Putamen (tissue), 1 donor: ENCODE measurements around the gene HOMER2.

ENCODE experiments used
- DNase-seq: peaks from one replicate; pipeline ENCODE4 v3.0.0-alpha.2; 2016; ENCODE audit warnings: low spot score

HOMER2 gene

DNA sequence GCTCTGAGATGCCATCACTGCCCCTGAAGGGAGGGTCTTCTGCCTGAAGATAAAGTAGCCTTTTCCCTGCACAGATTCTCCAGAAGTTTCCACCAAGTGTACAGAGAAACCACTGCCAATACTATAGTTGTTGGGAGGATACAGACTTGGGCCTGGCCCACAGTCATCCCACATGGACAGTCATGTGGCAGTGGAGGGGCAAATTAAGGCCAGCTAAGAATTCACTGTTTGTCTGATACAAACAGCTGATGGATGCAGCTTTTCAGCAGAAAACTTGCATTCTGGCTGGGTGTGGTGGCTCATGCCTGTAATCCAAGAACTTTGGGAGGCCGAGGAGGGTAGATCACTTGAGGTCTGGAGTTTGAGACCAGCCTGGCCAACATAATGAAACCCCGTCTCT is 22.1 kb downstream of the HOMER2 start:
- no peak for DNase-seq

DNA sequence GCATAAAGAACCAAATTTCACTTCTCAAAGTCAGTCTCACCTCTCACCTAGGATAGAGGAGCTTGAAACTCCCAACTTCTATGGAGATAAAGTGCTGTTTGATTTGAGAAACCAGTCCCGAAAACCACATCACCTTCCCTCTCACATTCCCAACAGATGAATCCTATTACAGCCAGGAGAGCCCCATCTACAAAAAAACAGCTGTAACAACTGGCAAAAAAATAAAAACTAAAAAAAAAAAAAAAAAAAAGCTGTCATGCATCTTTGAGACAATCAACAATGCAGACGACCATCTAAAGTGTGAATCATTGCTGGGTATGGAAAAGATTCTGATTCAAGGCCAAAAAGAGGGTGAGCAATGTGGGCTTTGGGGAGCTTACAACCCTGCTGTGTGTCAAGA is 23.8 kb downstream of the HOMER2 start:
- DNase-seq = no peak

DNA sequence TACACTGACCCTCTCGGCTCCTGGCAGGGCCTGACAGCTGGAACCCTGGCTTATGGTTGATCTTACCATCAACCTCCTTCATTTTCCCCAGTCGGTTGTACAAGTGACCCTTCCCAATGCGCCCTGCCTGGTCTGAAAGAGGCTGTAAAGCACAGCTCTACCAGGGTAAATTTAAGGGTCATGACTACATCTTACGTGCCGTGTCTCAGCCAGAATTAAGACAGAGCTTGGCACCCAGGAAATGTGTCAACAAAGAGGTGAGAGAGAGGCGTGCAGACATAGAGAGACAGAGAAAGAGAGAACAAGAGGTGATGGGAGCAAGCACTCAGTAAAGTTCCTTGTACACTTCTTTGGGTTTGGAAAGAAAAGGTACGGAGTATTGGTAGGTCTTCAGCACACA is 28.8 kb downstream of the HOMER2 start:
- no peak for DNase-seq

DNA sequence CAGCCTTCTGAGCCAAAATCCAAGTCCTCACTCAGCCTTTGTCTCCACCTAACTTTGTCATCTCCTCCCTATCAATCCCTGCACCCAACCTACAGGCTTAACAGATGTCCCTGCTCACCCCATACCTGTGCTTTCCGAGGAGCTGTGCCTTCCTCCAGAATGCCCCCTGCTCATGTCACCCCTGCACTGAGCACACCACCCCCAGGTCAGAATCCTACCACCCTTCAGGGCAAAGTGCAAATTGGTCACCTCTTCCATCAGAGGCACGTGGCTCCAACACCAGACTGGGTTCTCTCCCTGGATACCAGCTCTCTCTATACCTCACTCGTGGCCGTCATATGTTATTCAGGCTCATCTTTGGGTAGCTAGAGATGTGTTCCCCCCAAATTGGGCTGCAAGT is 29.8 kb downstream of the HOMER2 start:
- DNase-seq = no peak

DNA sequence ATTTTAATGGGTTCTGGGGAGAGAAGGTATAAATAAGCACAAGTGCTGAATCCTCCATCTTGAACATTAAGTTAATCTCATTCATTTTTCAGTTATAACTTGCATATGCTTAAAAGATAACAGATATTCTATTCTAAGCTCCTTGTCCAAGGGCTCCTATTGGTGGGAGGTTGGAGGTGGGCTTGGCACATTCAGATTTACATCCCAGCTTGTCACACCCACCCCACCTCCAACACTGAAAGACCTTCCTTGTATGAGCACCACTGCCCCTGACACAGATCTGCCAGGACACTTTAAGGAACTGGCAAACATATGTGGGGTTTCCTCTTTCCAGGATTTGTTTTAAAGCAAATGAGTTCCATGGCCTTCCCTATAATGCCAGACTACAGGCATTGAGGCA is 30.6 kb downstream of the HOMER2 start:
- DNase-seq = no peak

DNA sequence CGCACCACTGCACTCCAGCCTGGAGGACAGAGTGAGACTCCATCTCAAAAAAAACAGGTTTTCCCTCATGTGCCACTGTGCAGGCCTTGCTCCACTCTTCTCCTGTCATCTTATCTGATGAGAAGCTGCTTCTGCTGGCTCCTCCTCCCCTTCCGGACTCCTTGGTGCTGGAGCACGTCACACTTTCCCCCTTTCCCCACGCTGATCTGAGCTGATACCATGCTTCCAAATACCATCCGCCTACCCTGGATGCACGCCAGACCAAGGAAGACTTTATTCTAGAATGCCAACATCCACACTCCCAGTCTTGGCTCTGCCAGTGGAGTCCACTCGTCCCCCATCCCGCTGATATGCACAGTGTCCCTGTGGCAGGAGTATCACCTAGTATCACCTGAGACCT is 31.3 kb downstream of the HOMER2 start:
- no peak for DNase-seq

DNA sequence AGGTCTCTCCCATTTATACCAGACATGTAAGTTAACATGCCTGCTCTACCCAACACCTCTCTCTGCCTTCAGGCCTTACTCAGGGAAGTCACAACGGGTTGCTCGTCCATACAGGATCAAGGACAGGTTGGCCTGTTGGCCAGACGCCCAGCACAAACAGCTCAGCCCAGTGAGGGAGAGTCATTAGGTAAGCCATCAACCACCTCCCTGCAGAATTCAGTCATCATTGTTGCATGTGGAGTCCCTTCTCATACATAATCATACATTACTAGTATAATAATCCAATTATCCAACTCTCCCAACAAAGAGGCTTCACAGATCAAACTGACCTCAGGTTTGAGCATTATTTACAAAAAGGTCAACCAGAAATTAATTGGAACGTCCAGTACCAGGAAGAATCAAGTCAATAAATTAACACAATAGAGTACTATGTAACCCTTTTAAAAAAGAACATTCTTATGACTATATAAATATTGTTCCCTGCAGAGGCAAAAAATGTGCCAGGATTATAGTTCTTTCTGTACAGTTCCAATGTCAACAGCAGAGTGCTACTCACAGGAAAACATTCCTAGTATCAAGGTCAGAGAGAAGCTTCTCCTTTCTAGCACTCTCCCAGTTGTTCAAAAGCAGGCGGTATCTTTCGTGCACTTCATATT is 33.2 kb downstream of the HOMER2 start:
- no peak for DNase-seq

DNA sequence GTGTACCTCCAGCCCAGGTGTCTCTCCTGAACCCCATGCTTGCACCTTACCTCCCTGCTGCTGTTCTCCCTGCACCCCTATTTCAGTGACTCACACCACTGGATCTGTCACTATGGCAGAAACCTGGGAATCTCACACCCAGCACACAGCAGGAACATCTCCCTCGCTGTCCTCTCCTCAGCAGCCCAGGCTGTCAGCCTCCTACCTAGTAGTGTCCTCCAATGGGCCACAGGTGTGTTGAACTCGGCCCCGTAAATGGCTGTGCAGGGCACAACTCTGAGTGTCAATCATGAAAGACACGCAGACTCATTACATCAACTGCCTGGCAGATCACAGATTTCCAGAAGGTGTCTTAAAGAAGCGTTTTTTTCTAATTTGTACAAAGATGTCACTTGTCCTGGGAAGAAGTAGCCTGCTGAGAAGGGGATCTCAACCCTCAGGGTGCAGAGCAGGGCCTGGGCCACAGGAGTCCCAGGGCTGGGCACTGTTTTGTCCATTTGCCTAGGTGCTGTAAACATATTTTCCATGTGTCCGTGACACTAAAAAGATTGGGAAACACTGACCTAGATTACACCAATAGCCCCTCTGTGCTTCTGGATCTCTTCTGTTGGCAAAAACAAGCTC is 33.8 kb downstream of the HOMER2 start:
- DNase-seq = no peak

DNA sequence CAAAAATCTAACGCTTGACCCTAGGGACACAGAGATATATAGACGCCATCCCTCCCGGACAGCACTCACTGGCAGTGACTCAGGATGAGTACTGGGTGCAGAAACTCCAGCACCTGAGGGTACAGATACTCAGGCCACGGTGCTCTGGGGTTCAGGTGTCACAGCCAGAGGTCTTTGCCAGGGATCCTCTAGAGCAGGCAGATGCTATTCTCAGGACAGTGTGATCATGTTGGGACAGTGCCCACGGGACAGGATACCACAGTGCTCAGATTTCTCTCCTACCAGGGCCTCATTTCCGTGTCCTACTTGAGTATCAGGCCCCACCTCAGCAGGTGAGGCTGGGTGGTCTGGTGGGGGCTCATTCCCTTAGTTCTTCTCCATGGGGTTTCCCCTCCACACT is 34.4 kb downstream of the HOMER2 start:
- DNase-seq = no peak

DNA sequence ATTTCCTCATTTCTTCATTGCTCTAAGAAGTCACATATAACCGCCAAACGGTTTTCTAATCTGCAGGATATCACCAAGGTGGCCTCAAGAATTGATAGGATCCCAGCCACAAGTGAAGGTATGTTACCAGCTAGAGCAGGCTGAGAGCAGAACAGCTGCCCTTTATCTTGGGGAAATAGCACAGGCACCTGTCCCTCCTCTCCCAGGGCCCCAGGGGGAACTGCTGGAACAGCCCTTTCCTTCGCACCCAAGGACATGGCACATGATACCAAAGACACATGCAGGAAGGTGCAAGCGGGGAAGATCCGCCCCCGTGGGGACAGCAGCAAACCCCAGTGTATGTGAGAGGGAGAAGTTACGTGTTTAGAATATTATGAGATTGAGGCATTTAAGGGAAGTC is 35.3 kb downstream of the HOMER2 start:
- DNase-seq = no peak

DNA sequence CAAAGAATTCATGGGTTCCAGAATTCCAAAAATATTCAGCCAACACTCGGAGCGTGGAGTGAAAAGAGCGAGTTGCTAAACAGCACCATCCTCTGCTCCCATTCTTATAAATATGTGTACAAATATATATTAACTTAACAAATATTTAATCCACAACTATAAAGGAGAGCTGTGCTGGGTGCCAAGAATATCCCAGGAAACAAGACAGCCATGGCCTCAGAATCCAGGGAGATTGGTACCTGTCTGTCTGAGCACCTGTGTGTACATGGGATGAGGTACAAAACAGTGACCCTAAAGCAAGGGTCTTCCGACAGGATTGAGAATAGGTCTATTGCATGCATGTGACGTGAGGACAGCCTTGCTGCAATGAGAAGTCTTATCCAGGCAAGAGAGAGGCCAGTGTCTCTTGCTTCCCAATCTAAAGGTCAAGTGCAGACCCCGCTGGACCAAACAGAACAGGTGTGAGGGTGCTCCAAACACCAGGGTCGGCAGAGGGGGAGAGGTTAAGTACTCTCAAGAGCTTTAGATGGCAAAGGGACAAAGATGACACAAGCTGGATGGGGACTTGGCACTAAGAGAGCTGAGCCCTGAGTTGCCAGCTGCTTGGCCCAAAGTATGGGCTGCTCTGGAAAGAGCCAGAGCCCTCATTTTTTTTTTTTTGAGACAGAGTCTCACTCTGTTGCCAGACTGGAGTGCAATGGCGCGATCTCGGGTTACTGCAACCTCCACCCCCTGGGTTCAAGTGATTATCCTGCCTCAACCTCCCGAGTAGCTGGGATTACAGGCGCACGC is 36.2 kb downstream of the HOMER2 start:
- no peak for DNase-seq

DNA sequence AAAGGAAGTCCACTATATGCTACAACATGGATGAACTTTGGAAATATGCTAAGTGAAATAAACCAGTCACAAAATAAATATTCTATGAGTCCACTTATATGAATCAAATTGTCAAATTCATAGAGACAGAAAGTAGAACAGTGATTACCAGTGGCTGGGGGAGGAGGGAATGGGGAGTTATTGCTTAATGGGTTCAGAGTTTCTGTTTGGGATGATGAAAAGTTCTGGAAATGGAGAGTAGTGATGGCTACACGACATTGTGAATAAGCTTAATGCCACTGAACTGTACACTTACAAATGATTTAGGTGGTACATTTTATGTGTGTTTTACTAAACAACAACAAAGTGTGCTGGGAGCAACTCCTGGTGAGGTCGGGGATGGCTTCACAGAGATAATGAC is 38.1 kb downstream of the HOMER2 start:
- no peak for DNase-seq

DNA sequence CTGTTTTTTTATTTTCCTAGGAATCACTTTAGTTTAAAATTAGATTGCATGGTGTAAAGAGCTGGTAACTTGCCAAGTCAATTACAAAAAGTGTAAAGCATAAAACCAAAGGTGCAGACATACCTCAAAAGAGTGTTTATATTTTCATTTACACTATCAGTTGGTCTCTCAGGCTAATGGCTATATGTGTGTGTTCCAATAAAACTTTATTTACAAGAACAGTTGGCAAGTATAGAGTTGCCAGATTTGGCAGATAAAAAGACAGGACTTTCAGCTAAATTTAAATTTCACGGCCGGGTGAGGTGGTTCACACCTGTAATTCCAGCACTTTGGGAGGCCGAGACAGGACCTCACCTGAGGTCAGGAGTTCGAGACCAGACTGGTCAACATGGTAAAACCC is 41.1 kb downstream of the HOMER2 start:
- no peak for DNase-seq

DNA sequence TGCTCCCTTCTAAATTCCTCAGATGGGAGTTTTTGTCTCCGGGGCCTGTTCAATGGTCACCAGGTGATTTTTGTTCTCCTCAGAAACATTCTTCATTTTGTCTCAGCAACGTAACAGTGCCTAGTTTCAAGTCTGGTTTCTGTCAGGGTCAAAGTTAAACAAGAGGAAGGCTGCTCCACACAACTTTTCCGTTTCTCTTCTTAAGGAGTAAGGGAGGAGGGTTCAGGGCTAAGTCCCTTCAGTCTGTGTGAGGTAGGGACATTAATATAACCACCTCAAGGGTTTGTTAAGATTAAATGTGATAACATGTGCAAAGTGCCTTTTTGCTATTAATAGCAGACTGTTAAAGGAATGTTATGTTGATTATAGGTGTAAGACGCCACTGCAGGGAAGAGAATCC is 41.8 kb downstream of the HOMER2 start:
- DNase-seq = no peak

DNA sequence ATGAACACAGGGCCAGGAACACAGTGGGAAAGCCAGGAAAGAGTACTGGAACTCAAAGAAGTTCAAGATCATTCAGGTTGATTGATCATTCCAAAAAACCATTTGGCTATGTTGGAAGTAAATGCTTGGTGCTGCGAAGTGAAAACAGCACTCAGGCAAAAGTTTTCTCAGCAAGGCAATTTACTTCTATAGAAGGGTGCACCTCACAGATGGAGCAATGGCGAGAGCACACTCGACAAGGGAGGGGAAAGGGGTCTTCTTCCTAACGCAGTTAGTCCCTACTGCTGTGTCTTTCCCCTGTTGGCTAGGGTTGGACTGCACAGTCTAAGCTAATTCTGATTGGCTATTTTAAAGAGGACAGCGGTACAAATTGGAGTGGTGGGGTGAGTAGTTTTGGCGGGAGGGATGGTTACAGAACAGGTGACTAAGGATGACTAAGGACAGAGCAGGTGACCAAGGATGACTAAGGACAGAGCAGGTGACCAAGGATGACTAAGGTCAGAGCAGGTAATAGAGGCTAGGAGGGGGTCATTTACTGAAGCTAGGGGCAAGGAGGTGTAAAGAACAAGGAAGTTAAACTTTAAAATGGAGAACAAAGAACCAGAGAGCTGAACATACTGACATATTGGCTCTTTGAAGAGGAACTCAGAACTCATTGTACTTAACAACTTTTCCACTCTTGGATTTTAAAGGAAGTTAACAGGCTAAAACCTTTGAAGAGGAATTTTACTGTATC is 43.3 kb downstream of the HOMER2 start:
- DNase-seq = no peak

DNA sequence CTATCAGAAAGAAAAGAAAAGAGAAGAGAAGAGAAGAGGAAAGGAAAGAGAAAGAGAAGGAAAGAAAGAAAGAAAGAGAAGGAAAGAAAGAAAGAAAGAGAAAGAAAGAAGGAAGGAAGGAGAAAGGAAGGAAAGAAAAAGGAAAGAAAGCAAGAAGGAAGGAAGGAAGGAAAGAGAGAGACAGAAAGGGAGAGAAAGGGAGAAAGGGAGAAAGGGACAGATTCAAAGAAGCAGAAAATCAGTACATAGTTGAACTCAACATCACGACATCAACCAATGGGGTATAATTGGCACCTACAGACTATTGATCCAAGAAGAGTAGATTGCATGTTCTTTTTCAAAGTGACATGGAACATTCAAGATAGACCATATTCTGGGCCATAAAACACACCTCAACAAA is 45.2 kb downstream of the HOMER2 start:
- no peak for DNase-seq

DNA sequence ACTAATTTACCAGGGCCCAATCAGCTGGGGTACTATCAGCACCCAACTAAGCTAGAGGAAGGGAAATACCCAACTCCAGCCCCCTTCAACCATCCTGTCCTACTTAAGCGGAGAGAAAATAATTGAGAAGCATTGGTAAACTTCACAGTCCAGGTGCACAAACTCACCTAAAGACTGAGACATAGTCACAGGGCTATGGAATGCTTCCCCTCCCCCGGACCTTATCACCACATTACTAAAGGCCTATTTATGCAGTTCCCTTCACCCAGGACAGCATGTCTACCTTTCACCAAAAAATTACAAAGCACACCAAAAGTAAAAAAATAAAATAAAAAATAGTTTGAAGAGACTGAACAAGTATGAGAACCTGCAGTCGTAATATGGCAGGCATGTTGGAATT is 47.9 kb downstream of the HOMER2 start:
- DNase-seq = no peak

DNA sequence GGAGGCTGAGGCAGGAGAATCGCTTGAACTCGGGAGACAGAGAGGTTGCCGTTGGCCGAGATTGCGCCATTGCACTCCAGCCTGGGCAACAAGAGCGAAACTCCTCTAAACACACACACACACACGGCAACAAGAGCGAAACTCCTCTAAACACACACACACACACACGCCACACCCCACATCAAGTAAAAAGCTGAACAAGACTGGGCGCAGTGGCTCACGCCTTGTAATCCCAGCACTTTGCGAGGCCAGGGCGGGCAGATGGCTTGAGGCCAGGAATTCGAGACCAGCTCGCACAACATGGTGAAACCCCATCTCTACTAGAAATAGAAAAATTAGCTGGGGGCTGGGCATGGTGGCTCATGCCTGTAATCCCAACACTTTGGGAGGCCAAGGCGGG is 49.0 kb downstream of the HOMER2 start:
- no peak for DNase-seq

DNA sequence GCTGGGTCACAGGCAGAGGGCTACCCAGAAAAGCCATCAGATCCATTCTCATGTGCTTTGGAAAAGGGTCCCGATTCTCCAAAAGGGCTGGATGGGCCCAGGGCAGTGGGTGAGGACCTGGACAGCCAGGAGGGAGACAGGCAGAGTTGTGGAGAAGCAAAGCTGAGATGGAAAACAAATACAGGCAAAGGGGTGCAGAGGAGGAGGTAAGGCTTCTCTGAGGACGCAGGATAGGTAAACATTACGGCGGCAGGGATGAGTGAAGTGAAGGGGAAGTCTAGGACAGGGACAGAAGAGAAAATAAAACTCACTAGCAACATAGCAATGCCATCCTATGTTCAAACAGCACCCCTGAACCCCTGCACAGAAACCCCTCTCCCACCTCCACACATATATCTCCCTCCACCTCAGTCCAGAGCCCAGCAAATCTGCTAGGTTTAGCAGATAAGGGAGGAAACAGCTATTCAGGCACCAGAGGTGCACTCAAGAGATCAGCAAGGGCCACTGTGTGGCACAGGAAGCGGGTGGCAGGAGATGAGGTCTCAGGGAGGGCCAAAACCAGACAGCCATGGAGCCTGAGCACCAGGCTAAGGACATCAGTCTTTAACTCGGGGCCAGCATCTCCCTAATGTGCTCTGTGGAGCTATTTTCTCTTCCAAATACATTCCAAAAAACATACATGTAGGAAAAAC is 51.3 kb downstream of the HOMER2 start:
- no peak for DNase-seq

DNA sequence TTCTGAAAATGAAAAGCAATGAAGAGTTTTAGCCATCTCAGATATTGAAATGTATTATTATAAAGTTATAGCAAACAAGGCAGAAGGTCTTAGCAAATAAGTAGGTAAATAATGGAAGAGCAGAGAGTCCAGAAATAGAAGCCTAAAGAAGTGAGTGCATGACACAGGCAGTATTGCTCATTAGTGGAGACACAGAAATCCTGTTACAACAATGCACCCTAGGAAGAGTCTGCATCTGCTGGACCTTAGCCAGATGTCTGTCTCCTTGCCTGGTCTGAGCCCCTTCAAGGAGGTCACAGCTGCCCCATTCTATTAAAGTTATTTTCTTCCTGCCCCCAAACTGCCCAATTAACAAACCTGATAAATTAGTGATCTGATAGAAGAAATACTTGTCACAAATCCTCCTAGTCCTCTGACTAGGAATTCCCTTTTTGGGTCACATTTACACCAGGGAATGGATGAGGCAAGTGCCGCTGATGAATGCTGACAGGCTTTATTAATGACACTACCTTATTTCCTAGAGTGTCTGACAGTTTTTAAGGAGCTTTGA is 51.9 kb downstream of the HOMER2 start:
- no peak for DNase-seq

DNA sequence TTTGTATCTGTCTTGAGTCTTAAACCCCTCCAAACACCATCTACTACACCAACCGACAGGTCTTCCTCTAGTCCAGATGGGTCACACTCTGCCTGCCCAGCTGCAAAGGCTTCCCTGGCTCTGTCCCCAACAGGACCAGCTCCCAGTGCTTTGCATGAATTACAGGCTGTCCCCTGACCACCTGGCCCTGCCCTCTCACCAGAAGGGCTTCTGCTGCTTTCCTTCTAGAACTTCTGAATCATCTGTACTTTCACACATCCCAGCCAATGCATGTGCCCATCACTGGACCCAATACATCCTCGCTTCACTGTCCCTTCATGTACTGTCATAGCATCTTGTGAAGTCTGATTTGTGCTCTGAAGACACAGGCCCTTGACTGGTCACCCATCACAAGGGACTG is 53.6 kb downstream of the HOMER2 start:
- no peak for DNase-seq

DNA sequence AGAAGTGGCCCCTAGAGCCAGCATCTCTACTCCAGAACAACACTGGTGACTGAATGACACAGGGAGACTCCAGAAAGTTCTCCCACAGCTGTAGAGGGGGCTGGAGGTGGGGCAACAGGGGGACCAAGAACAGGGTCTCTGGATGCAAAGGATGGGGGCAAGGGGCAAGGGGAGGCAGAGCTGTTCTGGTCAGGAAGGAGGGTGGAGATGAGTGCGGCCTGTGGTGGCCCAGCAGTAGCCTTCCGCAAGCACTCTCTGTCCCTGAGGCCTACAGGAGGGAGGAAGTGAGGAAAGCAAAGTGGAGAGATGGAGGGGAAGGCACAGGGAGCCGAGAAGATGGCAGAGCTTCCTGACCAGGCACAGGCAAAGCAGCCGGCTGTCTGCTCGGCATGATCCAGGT is 56.5 kb downstream of the HOMER2 start:
- no peak for DNase-seq
